Suprapubic skin (tissue), 4 donors: ENCODE measurements around the gene RAB3C.

ENCODE experiments used
- POLR2A ChIP-seq, 2 donors: fragments of 450-650 bp; IDR thresholded peaks; one replicate each; pipeline ENCODE4 v1.6.1; 2017; ENCODE audit warnings: antibody characterized with exemption in 2 of 2, mild to moderate bottlenecking in 2 of 2, moderate library complexity in 2 of 2
- POLR2AphosphoS5 ChIP-seq, 3 donors: sonication (generic); formaldehyde crosslinking; IDR thresholded peaks; one replicate each; pipeline ENCODE4 v1.6.1; 2017; ENCODE audit warnings: antibody characterized with exemption in 3 of 3
- TF ChIP-seq, protein P1 (sequence below), 2 donors: fragments of 200-600 bp in 1 of 2; fragments of 450-650 bp in 1 of 2; sonication (generic) in 1 of 2; IDR thresholded peaks; one replicate each; pipeline ENCODE4 v1.5.1; 2016 to 2019; ENCODE audit warnings: antibody characterized with exemption in 2 of 2, mild to moderate bottlenecking in 1 of 2, moderate library complexity in 1 of 2

GRCh38 chr5:58898538-58898937 lies 315.7 kb downstream of the RAB3C start:
- TF ChIP-seq, protein P1, sequence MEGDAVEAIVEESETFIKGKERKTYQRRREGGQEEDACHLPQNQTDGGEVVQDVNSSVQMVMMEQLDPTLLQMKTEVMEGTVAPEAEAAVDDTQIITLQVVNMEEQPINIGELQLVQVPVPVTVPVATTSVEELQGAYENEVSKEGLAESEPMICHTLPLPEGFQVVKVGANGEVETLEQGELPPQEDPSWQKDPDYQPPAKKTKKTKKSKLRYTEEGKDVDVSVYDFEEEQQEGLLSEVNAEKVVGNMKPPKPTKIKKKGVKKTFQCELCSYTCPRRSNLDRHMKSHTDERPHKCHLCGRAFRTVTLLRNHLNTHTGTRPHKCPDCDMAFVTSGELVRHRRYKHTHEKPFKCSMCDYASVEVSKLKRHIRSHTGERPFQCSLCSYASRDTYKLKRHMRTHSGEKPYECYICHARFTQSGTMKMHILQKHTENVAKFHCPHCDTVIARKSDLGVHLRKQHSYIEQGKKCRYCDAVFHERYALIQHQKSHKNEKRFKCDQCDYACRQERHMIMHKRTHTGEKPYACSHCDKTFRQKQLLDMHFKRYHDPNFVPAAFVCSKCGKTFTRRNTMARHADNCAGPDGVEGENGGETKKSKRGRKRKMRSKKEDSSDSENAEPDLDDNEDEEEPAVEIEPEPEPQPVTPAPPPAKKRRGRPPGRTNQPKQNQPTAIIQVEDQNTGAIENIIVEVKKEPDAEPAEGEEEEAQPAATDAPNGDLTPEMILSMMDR (IDR thresholded peaks at IDR 0.05), result no peak
- TF ChIP-seq POLR2A (IDR thresholded peaks at IDR 0.05), result no peak
- no peak for TF ChIP-seq POLR2AphosphoS5 (IDR thresholded peaks at IDR 0.05)
